ENCODE data around the gene KRTAP21-1. TPM values are rescaled to one million over a fixed set of nuclear protein-coding genes. Genes with fewer than 3 reads are reported as not detected.

Gene KRTAP21-1
- total and polyA plus RNA-seq, 12 donors: not detected

DNA sequence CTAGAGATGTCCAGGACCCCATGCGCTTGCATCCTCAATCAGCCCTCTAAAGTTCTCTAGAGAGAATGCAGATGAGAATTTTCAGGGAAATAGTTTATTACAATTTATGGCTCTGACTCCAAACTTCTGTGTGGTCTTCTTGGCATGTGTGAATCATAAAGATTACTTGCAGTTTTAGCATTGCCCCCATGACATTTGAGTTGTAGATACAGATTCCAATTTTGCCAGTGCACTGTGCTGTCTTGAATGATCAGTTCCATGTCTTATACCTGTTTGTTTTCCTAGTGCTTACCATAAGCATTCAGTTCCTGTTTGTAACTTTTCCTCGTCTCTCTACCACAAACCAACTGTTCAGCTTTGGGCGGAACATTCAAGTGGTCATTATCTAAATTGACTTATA is 41.5 kb downstream of the KRTAP21-1 start:
- no peaks in the 10 kb centered on the region for H3K27me3 ChIP-seq
- WGBS, 2 donors: 85 to 90% methylated on average over 3 of the region's 3 CpGs
- H3K4me3 ChIP-seq: no peak overlapping the region
- H3K4me1 ChIP-seq: no peaks in the 10 kb centered on the region
- DNase-seq (no peak), ATAC-seq (no peak)
- H3K36me3 ChIP-seq: no peaks in the 10 kb centered on the region
- TF ChIP-seq, protein P1, sequence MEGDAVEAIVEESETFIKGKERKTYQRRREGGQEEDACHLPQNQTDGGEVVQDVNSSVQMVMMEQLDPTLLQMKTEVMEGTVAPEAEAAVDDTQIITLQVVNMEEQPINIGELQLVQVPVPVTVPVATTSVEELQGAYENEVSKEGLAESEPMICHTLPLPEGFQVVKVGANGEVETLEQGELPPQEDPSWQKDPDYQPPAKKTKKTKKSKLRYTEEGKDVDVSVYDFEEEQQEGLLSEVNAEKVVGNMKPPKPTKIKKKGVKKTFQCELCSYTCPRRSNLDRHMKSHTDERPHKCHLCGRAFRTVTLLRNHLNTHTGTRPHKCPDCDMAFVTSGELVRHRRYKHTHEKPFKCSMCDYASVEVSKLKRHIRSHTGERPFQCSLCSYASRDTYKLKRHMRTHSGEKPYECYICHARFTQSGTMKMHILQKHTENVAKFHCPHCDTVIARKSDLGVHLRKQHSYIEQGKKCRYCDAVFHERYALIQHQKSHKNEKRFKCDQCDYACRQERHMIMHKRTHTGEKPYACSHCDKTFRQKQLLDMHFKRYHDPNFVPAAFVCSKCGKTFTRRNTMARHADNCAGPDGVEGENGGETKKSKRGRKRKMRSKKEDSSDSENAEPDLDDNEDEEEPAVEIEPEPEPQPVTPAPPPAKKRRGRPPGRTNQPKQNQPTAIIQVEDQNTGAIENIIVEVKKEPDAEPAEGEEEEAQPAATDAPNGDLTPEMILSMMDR (IDR thresholded peaks at IDR 0.05): no peak
- no peak overlapping the region for H3K27ac ChIP-seq
- intact Hi-C loops (cut with DNase I): no loop called here
- H3K9me3 ChIP-seq: peaks cover 0 to 25% (median 10%) of the 10 kb centered on the region in 11 donors

DNA sequence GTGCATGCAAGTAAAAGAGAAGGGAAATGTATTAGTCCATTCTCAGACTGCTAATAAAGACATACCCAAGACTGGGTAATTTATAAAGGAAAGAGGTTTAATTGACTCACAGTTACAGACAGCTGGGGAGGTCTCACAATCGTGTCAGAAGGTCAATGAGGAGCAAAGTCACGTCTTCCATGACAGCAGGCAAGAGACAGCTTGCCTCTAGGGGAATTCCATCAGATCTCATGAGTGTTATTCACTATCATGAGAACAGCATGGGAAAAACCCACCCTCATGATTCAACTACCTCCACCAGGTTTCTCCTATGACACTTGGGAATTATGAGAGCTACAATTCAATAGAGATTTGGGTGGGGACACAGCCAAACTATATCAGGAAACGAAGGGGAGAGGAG is 44.7 kb downstream of the KRTAP21-1 start:
- no peak for DNase-seq
- Histone ChIP-seq H3K36me3 (no peaks in the 10 kb centered on the region), H3K27me3 (no peaks in the 10 kb centered on the region), H3K4me3 (no peak overlapping the region), H3K27ac (no peak overlapping the region), H3K4me1 (no peaks in the 10 kb centered on the region), H3K9me3 (peaks cover 0 to 25% (median 10%) of the 10 kb centered on the region in 11 donors)
- intact Hi-C loops (cut with DNase I): no loop called here
- TF ChIP-seq, protein P1 (IDR thresholded peaks at IDR 0.05): no peak
- no peak for ATAC-seq
- 34 to 46% methylated on average over 3 of the region's 3 CpGs for whole genome bisulfite sequencing, 2 donors

DNA sequence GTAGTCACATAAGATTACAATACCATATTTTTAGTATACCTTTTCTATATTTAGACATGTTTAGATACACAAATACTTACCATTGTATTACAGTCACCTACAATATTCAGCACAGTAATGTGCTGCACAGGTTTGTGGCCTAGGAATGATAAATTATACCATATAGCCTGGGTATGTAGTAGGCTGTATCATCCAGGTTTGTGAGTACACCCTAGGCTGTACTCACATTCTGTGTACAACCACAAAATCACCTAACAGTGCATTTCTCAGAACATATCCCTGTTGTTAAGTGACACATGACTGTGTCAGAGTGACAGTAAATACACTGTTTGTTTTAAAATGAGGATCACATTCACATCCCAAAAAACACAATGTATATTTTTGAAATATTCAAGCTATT is 47.8 kb downstream of the KRTAP21-1 start:
- intact Hi-C loops (cut with DNase I): no loop called here

More for the DNA sequence above, 47.8 kb downstream of the KRTAP21-1 start:
- Histone ChIP-seq H3K27me3 (no peaks in the 10 kb centered on the region), H3K36me3 (no peaks in the 10 kb centered on the region), H3K9me3 (peaks cover 0 to 14% (median 5%) of the 10 kb centered on the region in 11 donors), H3K27ac (no peak overlapping the region), H3K4me3 (no peak overlapping the region), H3K4me1 (no peaks in the 10 kb centered on the region)
- no peak for ATAC-seq
- no peak for DNase-seq
- TF ChIP-seq, protein P1 (IDR thresholded peaks at IDR 0.05): no peak

Other genes with a start within 250 kb of the KRTAP21-1 start
- gene KRTAP19-6, start 213.6 kb downstream of the KRTAP21-1 start, total RNA-seq: not detected
- not detected for gene KRTAP19-6, start 213.6 kb downstream of the KRTAP21-1 start, polyA plus RNA-seq
- gene KRTAP19-7, start 194.1 kb downstream of the KRTAP21-1 start, total RNA-seq: not detected
- not detected for gene KRTAP19-7, start 194.1 kb downstream of the KRTAP21-1 start, polyA plus RNA-seq
- not detected for gene KRTAP22-2, start 165.0 kb downstream of the KRTAP21-1 start, total RNA-seq
- gene KRTAP22-2, start 165.0 kb downstream of the KRTAP21-1 start, polyA plus RNA-seq: not detected
- gene KRTAP6-3, start 163.0 kb downstream of the KRTAP21-1 start, total RNA-seq: not detected
- not detected for gene KRTAP6-3, start 163.0 kb downstream of the KRTAP21-1 start, polyA plus RNA-seq
- not detected for gene KRTAP6-2, start 156.5 kb downstream of the KRTAP21-1 start, total RNA-seq
- gene KRTAP6-2, start 156.5 kb downstream of the KRTAP21-1 start, polyA plus RNA-seq: not detected
- not detected for gene KRTAP22-1, start 154.3 kb downstream of the KRTAP21-1 start, total RNA-seq
- not detected for gene KRTAP22-1, start 154.3 kb downstream of the KRTAP21-1 start, polyA plus RNA-seq
- gene KRTAP6-1, start 141.5 kb downstream of the KRTAP21-1 start, total RNA-seq: not detected
- not detected for gene KRTAP6-1, start 141.5 kb downstream of the KRTAP21-1 start, polyA plus RNA-seq
- not detected for gene KRTAP20-1, start 139.0 kb downstream of the KRTAP21-1 start, total RNA-seq
- not detected for gene KRTAP20-1, start 139.0 kb downstream of the KRTAP21-1 start, polyA plus RNA-seq
- gene KRTAP20-4, start 134.8 kb downstream of the KRTAP21-1 start, total RNA-seq: not detected
- not detected for gene KRTAP20-4, start 134.8 kb downstream of the KRTAP21-1 start, polyA plus RNA-seq
- gene KRTAP20-2, start 120.2 kb downstream of the KRTAP21-1 start, total RNA-seq: not detected
- not detected for gene KRTAP20-2, start 120.2 kb downstream of the KRTAP21-1 start, polyA plus RNA-seq
- gene KRTAP20-3, start 112.6 kb downstream of the KRTAP21-1 start, total RNA-seq: not detected
- gene KRTAP20-3, start 112.6 kb downstream of the KRTAP21-1 start, polyA plus RNA-seq: not detected
- gene KRTAP21-3, start 36.7 kb downstream of the KRTAP21-1 start, total RNA-seq: not detected
- not detected for gene KRTAP21-3, start 36.7 kb downstream of the KRTAP21-1 start, polyA plus RNA-seq
- not detected for gene KRTAP21-2, start 8.2 kb downstream of the KRTAP21-1 start, total RNA-seq
- gene KRTAP21-2, start 8.2 kb downstream of the KRTAP21-1 start, polyA plus RNA-seq: not detected
- gene KRTAP8-1, start 57.8 kb upstream of the KRTAP21-1 start, total RNA-seq: not detected
- not detected for gene KRTAP8-1, start 57.8 kb upstream of the KRTAP21-1 start, polyA plus RNA-seq
- not detected for gene KRTAP7-1, start 74.3 kb upstream of the KRTAP21-1 start, total RNA-seq
- gene KRTAP7-1, start 74.3 kb upstream of the KRTAP21-1 start, polyA plus RNA-seq: not detected
- not detected for gene KRTAP11-1, start 126.2 kb upstream of the KRTAP21-1 start, total RNA-seq
- gene KRTAP11-1, start 126.2 kb upstream of the KRTAP21-1 start, polyA plus RNA-seq: not detected

Measured in heart right ventricle (tissue), 16 donors.